Measurements from ENCODE around the gene LRP1B. TPM values are rescaled to one million over a fixed set of nuclear protein-coding genes. Genes with fewer than 3 reads are reported as not detected.

The LRP1B gene
- total RNA-seq, 4 donors from 2014 or later: 3.6 to 10.1 (median 6.1) TPM

GRCh38 chr2:140203347-140203746, 1927.5 kb downstream of the LRP1B start:
- TF ChIP-seq CTCF (IDR thresholded peaks at IDR 0.05): no peak
- DNase-seq (ENCODE audit: low spot score): no peak
- no peak for ATAC-seq (ENCODE audit: low FRiP score)

- ATAC-seq (ENCODE audit: low FRiP score): no peak
- no peak for DNase-seq (ENCODE audit: low spot score)
- TF ChIP-seq CTCF (IDR thresholded peaks at IDR 0.05): no peak
Measured at GRCh38 chr2:140201572-140201971, 1929.2 kb downstream of the LRP1B start.

DNA sequence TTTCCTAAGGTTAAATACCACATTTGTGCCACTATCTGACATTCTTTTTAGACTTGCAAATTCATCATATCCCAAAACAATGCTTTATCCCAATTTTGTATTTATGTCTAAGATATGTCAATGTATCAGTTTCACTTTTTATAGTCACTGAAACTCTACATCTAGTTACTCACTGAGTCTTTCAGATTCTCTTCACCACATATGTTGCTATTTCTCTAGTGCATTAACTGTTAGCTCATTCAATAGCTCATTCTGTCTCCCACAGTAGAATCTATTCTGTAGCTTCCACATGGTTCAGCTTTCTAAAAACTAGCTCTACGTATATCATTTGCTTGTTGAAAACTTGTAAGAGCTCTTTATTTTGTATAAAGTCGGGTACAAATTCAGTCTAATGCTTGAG, 1930.1 kb downstream of the LRP1B start:
- no peak for DNase-seq (ENCODE audit: low spot score)
- no peak for ATAC-seq (ENCODE audit: low FRiP score)
- TF ChIP-seq CTCF (IDR thresholded peaks at IDR 0.05): no peak

- DNase-seq (ENCODE audit: low spot score) (no peak), ATAC-seq (ENCODE audit: low FRiP score) (no peak)
- TF ChIP-seq CTCF (IDR thresholded peaks at IDR 0.05): no peak
Measured at GRCh38 chr2:140200307-140200706, 1930.5 kb downstream of the LRP1B start.

DNA sequence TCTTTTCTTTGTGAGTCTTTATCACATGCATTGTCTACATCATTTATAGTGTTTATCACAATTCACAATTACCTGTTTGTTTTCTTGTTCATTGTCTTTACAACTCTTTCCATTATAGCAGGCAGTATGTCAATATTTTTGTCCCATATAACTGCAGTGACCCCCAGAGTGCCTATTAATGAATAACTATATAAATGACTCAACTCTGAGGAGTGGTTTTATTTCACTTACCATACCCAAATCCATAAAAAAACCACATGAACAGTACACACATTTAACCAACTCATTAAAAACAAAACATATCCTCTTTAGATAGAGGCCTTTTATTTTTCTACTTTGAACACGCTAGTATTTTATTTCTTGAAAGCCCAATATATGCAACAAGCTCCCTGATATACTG, 1931.5 kb downstream of the LRP1B start:
- ATAC-seq (ENCODE audit: low FRiP score) (no peak), DNase-seq (ENCODE audit: low spot score) (no peak)
- no peak for TF ChIP-seq CTCF (IDR thresholded peaks at IDR 0.05)

- TF ChIP-seq CTCF (IDR thresholded peaks at IDR 0.05): no peak
- DNase-seq (ENCODE audit: low spot score) (no peak), ATAC-seq (ENCODE audit: low FRiP score) (no peak)
Measured at GRCh38 chr2:140187086-140187485, 1943.7 kb downstream of the LRP1B start.

- TF ChIP-seq CTCF (IDR thresholded peaks at IDR 0.05): no peak
- no peak for DNase-seq (ENCODE audit: low spot score)
- ATAC-seq (ENCODE audit: low FRiP score): no peak
Measured at GRCh38 chr2:140186313-140186712, 1944.5 kb downstream of the LRP1B start.

All from omental fat pad (tissue), 4 donors.